ENCODE measurements around the gene FBXO10. TPM values are rescaled to one million over a fixed set of nuclear protein-coding genes. Genes with fewer than 3 reads are reported as not detected.

FBXO10 gene
- total RNA-seq, 4 donors from 2014 or later: 4.5 to 5.7 (median 5.6) TPM

- TF ChIP-seq CTCF (IDR thresholded peaks at IDR 0.05; ENCODE audit: low read depth): no peak
Measured at GRCh38 chr9:37611014-37611413, 34.8 kb upstream of the FBXO10 start.

DNA sequence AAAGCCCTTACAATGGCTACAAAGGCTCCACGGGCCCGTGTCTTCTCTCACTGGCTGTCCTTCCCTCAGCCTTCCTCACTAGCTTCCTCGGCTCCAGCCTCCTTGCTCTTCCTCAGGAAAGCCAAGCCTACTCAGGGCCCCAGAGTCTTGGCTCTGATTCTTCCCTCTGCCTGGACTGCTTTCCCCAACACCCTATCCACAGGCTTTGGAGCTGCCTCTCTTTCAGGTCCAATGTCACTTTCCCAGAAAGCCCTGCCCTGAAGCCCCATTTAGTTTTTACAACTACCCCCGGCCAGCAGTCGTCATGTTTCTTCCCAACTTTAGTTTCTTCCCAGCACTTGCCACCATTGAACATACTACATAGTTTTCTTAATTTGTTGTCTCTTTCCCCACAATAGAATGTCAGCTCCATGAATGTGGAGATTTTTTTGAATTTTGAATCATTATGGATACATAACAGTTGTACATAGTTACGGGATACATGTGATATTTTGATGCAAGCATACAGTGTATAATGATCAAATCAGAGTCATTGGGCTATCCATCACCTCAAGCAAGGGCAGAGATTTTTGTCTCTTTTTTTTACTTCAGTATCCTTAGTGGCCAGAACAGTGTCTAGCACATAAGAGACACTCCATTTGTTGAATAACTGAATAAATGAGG, 33.7 kb upstream of the FBXO10 start:
- no peak for TF ChIP-seq CTCF (IDR thresholded peaks at IDR 0.05; ENCODE audit: low read depth)

GRCh38 chr9:37608250-37608649, 32.1 kb upstream of the FBXO10 start:
- no peak for TF ChIP-seq CTCF (IDR thresholded peaks at IDR 0.05; ENCODE audit: low read depth)

- no peak for TF ChIP-seq CTCF (IDR thresholded peaks at IDR 0.05; ENCODE audit: low read depth)
Measured at GRCh38 chr9:37604296-37604695, 28.1 kb upstream of the FBXO10 start.

- TF ChIP-seq CTCF (IDR thresholded peaks at IDR 0.05; ENCODE audit: low read depth): no peak
Measured at GRCh38 chr9:37602817-37603216, 26.6 kb upstream of the FBXO10 start.

DNA sequence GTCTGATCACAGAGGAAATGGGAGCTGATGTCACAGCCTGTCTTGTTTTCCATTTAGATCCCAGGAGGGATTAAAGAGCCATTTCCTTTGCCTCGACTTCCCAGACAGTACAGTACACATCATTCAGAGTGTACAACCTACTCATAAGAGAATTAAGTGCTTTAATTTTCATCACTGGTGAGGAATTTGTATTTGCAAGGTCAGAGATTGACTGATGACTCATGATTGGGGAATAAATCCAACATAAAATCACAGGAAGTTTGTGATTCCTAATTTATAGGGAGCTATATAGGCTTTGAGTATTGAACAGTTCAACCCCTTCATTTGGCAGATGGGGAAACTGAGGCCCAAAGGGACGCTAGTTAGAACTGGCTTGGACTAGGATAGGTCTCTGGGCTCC, 20.3 kb upstream of the FBXO10 start:
- TF ChIP-seq CTCF (IDR thresholded peaks at IDR 0.05; ENCODE audit: low read depth): no peak

DNA sequence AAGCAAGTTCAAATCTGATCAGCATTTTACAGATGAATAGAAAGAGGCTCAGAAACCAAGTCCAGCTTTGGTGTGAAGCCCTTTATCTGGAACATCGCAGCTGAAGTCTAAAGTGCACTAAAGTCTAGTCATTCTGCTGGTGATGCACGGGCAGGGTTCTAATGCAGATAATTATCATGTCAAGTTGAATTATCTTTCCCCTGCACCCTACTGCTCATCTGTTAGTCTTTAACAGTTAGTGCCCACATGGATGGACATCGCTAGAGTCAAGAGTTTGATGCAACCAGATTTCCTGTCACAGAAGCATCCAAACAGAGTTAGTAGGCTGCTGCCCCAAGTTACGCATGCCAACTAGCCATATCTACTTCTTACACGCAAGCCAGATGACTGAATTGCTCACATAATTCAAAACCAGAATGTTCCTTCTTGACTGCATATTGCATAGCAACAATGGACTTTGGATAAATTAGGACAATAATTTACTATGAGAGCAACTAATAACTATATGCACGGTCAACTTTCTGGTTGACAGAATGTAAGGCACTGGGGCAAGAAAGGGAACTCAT, 17.8 kb upstream of the FBXO10 start:
- no peak for TF ChIP-seq CTCF (IDR thresholded peaks at IDR 0.05; ENCODE audit: low read depth)

Measured in subcutaneous adipose tissue (tissue), 4 donors.